MM.1S (cell line): ENCODE measurements around the gene NFATC3.
"Not testable (repeated sequence)": the region's sequence is repeated elsewhere in the genome, so short reads cannot be mapped to it uniquely, and the experiment has no call there.

Experiments used
- DNase-seq: peaks from one replicate; pipeline ENCODE4 v3.0.0-alpha.2; 2015
- H2AFZ ChIP-seq: fragments of 300-600 bp; sonication (generic); 2 replicates; pipeline ENCODE4 v1.6.0; 2016; ENCODE audit warnings: antibody characterized with exemption, low read length
- H3F3A ChIP-seq: fragments of 300-600 bp; sonication (generic); 2 replicates; pipeline ENCODE4 v1.6.1; 2016; ENCODE audit warnings: mild to moderate bottlenecking, antibody characterized with exemption, low read length, moderate library complexity, mixed read lengths; ENCODE audit not compliant: insufficient read depth
- H3K27ac ChIP-seq: fragments of 300-600 bp; sonication (generic); 2 replicates; pipeline ENCODE4 v1.5.1; 2016; ENCODE audit warnings: mild to moderate bottlenecking, low read length
- H3K27me3 ChIP-seq: fragments of 300-600 bp; sonication (generic); replicated peaks from 2 replicates; pipeline ENCODE4 v1.6.0; 2016; ENCODE audit warnings: low read length; ENCODE audit not compliant: insufficient read depth
- H3K36me3 ChIP-seq: fragments of 300-600 bp; sonication (generic); replicated peaks from 2 replicates; pipeline ENCODE4 v1.6.1; 2016; ENCODE audit warnings: mild to moderate bottlenecking, low read length, mixed read lengths; ENCODE audit not compliant: insufficient read depth
- H3K4me1 ChIP-seq: fragments of 300-600 bp; sonication (generic); 2 replicates; pipeline ENCODE4 v1.6.1; 2016; ENCODE audit warnings: low read length, mixed read lengths
- H3K4me2 ChIP-seq: fragments of 300-600 bp; sonication (generic); 2 replicates; pipeline ENCODE4 v1.6.0; 2016; ENCODE audit warnings: low read depth, low read length
- H3K4me3 ChIP-seq: fragments of 300-600 bp; sonication (generic); 2 replicates; pipeline ENCODE4 v1.5.1; 2016; ENCODE audit warnings: low read length, mixed read lengths
- H3K79me2 ChIP-seq: fragments of 300-600 bp; sonication (generic); 2 replicates; pipeline ENCODE4 v1.6.1; 2016; ENCODE audit warnings: mixed run types, low read length, mixed read lengths
- H3K9ac ChIP-seq: fragments of 300-600 bp; sonication (generic); 2 replicates; pipeline ENCODE4 v1.6.1; 2016; ENCODE audit warnings: low read length, mixed read lengths
- H3K9me2 ChIP-seq: fragments of 300-600 bp; sonication (generic); replicated peaks from 2 replicates; pipeline ENCODE4 v1.6.1; 2016; ENCODE audit warnings: mild to moderate bottlenecking, low read length, mixed read lengths; ENCODE audit not compliant: insufficient read depth
- H3K9me3 ChIP-seq: fragments of 300-600 bp; sonication (generic); replicated peaks from 2 replicates; pipeline ENCODE4 v1.6.1; 2016; ENCODE audit warnings: mild to moderate bottlenecking, low read length, mixed read lengths; ENCODE audit not compliant: insufficient read depth
- H4K20me1 ChIP-seq: fragments of 300-600 bp; sonication (generic); 2 replicates; pipeline ENCODE4 v1.6.1; 2016; ENCODE audit warnings: mild to moderate bottlenecking, low read length, moderate library complexity, mixed read lengths; ENCODE audit not compliant: insufficient read depth
- CTCF ChIP-seq: fragments of 300-600 bp; sonication (generic); IDR thresholded peaks from 2 replicates; pipeline ENCODE4 v1.5.1; 2016; ENCODE audit warnings: antibody characterized with exemption, low read length, mixed read lengths
- EZH2 ChIP-seq: fragments of 300-600 bp; sonication (generic); optimal IDR thresholded peaks from 2 replicates; pipeline ENCODE3; 2017; ENCODE audit warnings: low read depth, mild to moderate bottlenecking, antibody characterized with exemption, low read length, mixed read lengths
- EZH2phosphoT487 ChIP-seq: fragments of 300-600 bp; sonication (generic); IDR thresholded peaks from 2 replicates; pipeline ENCODE4 v1.6.1; 2018; ENCODE audit warnings: antibody characterized with exemption, low read length

NFATC3 gene

GRCh38 chr16:68113059-68113761, 28.0 kb downstream of the NFATC3 start:
- no peaks in the 10 kb centered on the region for H3K27me3 ChIP-seq
- no peak overlapping the region for H3K27ac ChIP-seq
- no peak overlapping the region for H2AFZ ChIP-seq
- H3K9me3 ChIP-seq = no peaks in the 10 kb centered on the region
- TF ChIP-seq EZH2phosphoT487 (no peak), EZH2 (no peak), CTCF (no peak)
- H3K36me3 ChIP-seq = no peaks in the 10 kb centered on the region
- DNase-seq = no peak
- H3K9ac ChIP-seq = no peak overlapping the region
- H3K79me2 ChIP-seq = peaks cover 98% of the 10 kb centered on the region
- H3K4me2 ChIP-seq = no peak overlapping the region
- H3K9me2 ChIP-seq = no peaks in the 10 kb centered on the region
- no peaks in the 10 kb centered on the region for H3K4me1 ChIP-seq
- H3F3A ChIP-seq = no peaks in the 10 kb centered on the region
- H3K4me3 ChIP-seq = no peak overlapping the region
- no peaks in the 10 kb centered on the region for H4K20me1 ChIP-seq

- Histone ChIP-seq H3K9me3 (no peaks in the 10 kb centered on the region), H3K9ac (no peak overlapping the region), H3K4me1 (0 out of 2 replicates have a peak, but pooled peaks cover 2% of the 10 kb centered on the region), H3F3A (no peaks in the 10 kb centered on the region), H3K4me2 (no peak overlapping the region), H3K4me3 (no peak overlapping the region), H3K79me2 (peaks cover 98% of the 10 kb centered on the region), H3K27me3 (no peaks in the 10 kb centered on the region), H2AFZ (no peak overlapping the region), H3K36me3 (no peaks in the 10 kb centered on the region), H3K27ac (no peak overlapping the region), H3K9me2 (no peaks in the 10 kb centered on the region), H4K20me1 (no peaks in the 10 kb centered on the region)
- DNase-seq = no peak
- TF ChIP-seq EZH2phosphoT487 (no peak), CTCF (no peak), EZH2 (no peak)
These were observed 28.6 kb downstream of the NFATC3 start for GRCh38 chr16:68113765-68114240.

- not testable (repeated sequence) for H3K4me3 ChIP-seq, H3K27me3 ChIP-seq, H4K20me1 ChIP-seq, H3K4me2 ChIP-seq, H3K9ac ChIP-seq, H2AFZ ChIP-seq, H3K27ac ChIP-seq, H3K36me3 ChIP-seq, H3K9me2 ChIP-seq, DNase-seq, H3K9me3 ChIP-seq, H3F3A ChIP-seq, H3K4me1 ChIP-seq
- peaks cover 98% of the 10 kb centered on the region for H3K79me2 ChIP-seq
These were observed 29.8 kb downstream of the NFATC3 start for GRCh38 chr16:68114939-68115338.

GRCh38 chr16:68115851-68116250, 30.7 kb downstream of the NFATC3 start:
- H3K79me2 ChIP-seq = peaks cover 100% of the 10 kb centered on the region
- no peak overlapping the region for H2AFZ ChIP-seq
- no peaks in the 10 kb centered on the region for H3F3A ChIP-seq
- H3K4me1 ChIP-seq = 0 out of 2 replicates have a peak, but pooled peaks cover 2% of the 10 kb centered on the region
- no peak overlapping the region for H3K4me2 ChIP-seq
- no peak overlapping the region for H3K27ac ChIP-seq
- no peak overlapping the region for H3K9ac ChIP-seq
- H3K4me3 ChIP-seq = no peak overlapping the region
- TF ChIP-seq CTCF (no peak), EZH2phosphoT487 (no peak), EZH2 (no peak)
- no peak for DNase-seq
- H3K9me2 ChIP-seq = no peaks in the 10 kb centered on the region
- no peaks in the 10 kb centered on the region for H3K36me3 ChIP-seq
- no peaks in the 10 kb centered on the region for H3K9me3 ChIP-seq
- H3K27me3 ChIP-seq = no peaks in the 10 kb centered on the region
- H4K20me1 ChIP-seq = no peaks in the 10 kb centered on the region; the same call in 1 of the 2 replicates
